Activated CD8-positive, alpha-beta memory T cell treated with anti-CD3 and anti-CD28 coated beads, Interleukin-2, amount 10 ng/mL, durations not matched to agents 7 days and 5 days (primary cell): ENCODE measurements around the gene NDC80. TPM values are rescaled to one million over a fixed set of nuclear protein-coding genes. Genes with fewer than 3 reads are reported as not detected.

Experiments
- total RNA-seq, 2 experiments: library from RNA; stranded (reverse); gene quantifications; one replicate each; pipeline ENCODE4 v1.2.3, GENCODE V29; 2021

Gene NDC80
- total RNA-seq, 2 experiments from 2014 or later: 83.9 to 101 TPM

Other genes starting within 250 kb of the NDC80 start
- 10 to 100 TPM; 20.9 to 25.3 TPM for gene METTL4, start 52 bp upstream of the NDC80 start, total RNA-seq
- gene SMCHD1, start 84.2 kb downstream of the NDC80 start, total RNA-seq: 100 to 1,000 TPM; 129 to 174 TPM